ENCODE results near the gene SP9.

SP9 gene

DNA sequence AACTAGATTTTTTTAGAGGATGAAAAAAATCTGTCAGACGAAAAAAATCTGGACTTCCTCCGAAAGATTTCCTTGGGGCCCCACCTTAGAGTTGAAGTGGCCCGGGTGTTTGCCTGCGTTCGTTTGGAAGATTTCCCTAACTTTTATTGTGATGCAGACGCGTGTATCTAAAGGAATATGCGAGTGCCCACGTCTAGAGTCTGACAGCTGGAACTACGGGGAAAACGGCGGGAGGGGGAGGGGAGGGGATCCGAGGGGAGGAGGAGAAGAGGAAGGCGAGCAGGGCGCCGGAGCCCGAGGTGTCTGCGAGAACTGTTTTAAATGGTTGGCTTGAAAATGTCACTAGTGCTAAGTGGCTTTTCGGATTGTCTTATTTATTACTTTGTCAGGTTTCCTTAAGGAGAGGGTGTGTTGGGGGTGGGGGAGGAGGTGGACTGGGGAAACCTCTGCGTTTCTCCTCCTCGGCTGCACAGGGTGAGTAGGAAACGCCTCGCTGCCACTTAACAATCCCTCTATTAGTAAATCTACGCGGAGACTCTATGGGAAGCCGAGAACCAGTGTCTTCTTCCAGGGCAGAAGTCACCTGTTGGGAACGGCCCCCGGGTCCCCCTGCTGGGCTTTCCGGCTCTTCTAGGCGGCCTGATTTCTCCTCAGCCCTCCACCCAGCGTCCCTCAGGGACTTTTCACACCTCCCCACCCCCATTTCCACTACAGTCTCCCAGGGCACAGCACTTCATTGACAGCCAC lies 2.4 kb upstream of the SP9 start:
- in situ Hi-C loops (cut with MboI; ENCODE audit: low pct_unique_long_range_greater_than_20kb, low sequenced_read_pairs): no loop called here

DNA sequence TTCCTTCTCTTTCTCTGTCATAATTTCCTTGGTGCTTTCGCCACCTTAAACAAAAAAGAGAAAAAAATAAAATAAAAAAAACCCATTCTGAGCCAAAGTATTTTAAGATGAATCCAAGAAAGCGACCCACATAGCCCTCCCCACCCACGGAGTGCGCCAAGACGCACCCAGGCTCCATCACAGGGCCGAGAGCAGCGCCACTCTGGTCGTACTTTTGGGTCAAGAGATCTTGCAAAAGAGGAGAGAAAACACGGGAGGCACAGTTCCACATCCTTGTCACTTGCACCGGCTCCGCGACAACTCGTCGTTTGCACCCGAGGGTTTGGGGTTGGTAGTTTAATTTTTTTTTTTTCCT lies 1.8 kb upstream of the SP9 start:
- in situ Hi-C loops (cut with MboI; ENCODE audit: low pct_unique_long_range_greater_than_20kb, low sequenced_read_pairs): no loop called here
- DNase-seq: no peak

More for the DNA sequence above, 2.4 kb upstream of the SP9 start:
- no peak for DNase-seq

DNA sequence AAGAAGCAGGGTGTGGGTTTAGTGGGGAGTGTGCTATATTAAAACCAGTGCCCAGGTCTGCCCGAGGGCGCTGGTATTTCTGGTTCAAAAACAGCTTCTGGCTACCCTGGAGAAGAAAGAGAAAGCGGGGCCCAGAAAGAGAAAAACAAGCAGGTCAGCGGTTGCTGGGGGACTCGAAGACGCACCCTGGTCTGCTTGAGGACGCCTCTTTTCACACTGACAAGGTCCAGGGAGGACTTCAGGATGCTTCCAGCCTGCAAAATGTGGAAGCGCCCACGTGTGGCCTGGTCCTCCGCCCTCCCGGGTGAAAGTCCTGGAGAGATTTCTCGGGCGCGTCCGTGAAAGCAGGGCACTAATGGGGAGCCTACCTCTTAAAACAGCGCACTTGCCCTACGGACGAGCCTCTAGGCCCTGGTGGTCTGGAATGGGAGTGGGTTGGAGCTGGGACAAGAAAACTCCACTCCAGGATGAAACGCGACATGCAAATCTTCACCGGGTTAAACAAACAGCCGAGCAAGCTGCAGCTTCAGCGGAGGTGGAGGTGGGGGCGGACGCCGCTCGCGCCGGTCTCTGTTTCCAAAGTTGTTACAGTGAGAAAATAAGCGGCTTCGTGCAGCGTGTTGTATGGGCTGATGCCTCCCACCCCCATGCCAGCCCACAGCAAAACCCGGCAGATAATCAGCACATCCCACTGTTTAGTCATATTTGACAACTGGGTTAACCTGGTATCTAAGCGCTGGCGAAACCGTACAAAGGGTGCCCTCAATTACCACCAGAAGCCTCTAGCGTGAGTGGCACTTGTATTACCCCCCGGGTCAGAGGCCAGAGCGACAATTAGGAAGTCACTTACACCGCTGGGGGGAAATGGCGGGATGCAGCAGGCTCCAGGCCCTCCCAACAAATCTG lies 1.1 kb upstream of the SP9 start:
- in situ Hi-C loops (cut with MboI; ENCODE audit: low pct_unique_long_range_greater_than_20kb, low sequenced_read_pairs): no loop called here
- DNase-seq: no peak

DNA sequence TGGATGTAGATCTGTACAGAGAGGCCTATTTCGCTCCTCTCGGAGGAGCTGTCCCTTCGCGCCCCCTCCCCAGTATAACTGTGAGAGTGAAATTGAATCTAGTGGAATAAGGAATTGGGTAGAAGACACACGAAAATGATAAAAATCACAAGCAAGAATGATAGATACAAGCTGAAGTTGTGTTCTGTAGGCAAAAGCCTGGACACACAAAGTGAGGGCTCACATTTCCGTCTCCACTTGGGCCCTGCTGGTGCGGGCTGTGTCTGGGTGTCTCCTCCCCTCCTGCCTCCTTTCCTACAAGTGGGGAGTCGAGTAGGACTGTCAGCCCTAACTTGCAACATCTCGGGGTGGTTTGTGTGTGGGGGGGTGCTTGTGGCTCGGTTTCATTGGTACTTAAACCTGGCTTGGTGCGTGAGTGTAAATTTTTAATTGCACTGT lies 457 bp upstream of the SP9 start:
- in situ Hi-C loops (cut with MboI; ENCODE audit: low pct_unique_long_range_greater_than_20kb, low sequenced_read_pairs): no loop called here

DNA sequence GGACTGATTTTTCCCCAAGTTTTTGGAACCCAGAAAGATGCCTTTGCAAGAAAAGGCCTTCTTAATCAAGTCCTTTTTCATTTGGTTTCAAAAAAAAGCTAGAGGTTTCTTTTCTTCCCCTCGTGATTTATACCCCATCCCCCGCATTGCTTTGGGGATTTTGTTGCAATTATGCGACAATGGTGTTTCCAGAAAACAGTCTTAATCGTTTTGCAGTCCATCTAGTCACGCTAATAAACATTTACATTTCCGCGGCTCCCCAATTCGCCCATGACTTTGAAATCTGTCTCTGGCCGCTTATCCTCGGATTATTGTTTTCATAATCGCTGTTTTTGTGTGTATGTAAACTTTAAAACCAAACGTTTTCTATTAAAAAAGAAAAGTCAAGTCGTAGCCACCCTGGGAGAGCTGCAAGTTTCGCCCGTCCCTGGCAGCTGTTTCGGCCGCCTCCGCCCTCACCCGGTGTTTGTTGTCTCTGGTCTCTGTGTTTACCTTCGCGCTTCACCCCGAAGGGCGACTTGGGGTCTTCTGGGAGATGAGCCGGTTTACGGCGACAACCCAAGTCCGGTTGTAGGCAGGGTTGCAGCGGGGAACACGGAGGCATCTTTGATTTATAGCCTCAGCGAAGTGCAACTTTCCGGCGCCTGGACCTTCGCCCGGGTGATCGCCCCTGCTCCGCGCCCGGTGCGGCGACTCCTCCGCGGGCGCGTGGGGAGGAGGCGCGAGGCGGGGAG lies 667 bp downstream of the SP9 start:
- DNase-seq: no peak
- in situ Hi-C loops (cut with MboI; ENCODE audit: low pct_unique_long_range_greater_than_20kb, low sequenced_read_pairs): no loop called here

More for the DNA sequence above, 457 bp upstream of the SP9 start:
- no peak for DNase-seq

DNA sequence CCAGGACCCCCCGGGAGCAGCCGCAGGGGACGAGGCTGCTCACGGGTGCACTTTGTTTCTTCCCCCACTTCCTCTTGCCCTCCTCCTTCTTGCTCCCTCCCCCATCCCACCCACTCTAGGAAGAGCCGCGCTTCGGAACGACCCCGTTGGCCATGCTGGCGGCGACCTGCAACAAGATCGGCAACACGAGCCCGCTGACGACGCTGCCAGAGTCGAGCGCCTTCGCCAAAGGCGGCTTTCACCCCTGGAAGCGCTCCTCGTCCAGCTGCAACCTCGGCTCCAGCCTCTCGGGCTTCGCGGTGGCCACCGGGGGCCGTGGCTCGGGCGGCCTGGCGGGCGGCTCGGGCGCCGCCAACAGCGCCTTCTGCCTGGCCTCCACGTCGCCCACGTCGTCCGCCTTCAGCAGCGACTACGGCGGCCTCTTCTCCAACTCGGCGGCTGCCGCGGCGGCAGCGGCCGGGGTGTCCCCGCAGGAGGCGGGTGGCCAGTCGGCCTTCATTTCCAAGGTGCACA lies 1.3 kb downstream of the SP9 start:
- no peak for DNase-seq
- in situ Hi-C loops (cut with MboI; ENCODE audit: low pct_unique_long_range_greater_than_20kb, low sequenced_read_pairs): no loop called here

DNA sequence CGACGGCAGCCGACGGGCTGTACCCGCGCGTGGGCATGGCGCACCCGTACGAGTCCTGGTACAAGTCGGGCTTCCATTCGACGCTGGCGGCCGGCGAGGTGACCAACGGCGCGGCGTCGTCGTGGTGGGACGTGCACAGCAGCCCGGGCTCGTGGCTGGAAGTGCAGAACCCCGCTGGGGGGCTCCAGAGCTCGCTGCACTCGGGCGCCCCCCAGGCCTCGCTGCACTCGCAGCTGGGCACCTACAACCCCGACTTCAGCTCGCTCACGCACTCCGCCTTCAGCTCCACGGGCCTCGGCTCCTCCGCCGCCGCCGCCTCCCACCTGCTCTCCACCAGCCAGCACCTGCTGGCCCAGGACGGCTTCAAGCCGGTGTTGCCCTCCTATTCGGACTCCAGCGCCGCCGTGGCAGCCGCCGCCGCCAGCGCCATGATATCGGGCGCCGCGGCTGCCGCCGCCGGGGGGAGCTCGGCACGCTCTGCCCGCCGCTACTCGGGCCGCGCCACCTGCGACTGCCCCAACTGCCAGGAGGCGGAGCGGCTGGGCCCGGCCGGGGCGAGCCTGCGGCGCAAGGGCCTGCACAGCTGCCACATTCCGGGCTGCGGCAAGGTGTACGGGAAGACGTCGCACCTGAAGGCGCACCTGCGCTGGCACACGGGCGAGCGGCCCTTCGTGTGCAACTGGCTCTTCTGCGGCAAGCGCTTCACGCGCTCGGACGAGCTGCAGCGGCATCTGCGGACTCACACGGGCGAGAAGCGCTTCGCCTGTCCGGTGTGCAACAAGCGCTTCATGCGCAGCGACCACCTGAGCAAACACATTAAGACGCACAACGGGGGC lies 2.0 kb downstream of the SP9 start:
- peak; percentile 89 for DNase-seq
- in situ Hi-C loops (cut with MboI; ENCODE audit: low pct_unique_long_range_greater_than_20kb, low sequenced_read_pairs): no loop called here

DNA sequence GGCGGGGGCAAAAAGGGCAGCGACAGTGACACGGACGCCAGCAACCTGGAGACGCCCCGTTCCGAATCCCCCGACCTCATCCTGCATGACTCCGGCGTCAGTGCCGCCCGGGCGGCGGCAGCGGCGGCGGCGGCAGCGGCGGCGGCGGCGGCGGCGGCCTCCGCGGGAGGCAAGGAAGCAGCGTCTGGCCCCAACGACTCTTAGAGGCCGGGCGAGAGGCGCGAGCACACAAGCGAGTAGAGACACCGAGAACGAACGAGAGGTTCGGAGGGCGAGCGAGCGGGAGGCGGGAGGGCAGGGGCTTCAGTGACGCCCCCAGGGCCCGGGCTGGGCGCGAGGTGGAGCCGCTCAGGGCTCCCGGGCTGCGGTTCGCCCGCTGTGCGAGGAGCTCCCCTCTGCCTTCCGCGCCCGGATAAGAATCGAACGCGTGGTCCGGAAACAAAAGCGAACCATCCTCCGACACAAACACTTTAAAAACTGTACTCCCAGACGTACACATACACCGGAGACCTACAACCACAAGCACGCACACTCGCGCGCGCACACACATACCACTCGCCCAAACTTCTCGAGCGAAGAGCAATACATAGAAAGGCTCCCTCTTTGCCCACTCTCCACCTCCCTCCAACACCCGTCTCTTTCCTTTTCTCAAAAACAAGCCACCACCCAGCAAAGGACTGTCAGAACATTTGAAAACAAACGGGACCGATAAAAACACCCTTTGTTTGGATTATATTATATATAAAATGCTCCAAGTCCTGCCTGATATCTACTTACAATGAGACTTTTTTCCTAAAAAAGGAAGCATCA lies 2.8 kb downstream of the SP9 start:
- DNase-seq: peak; percentile 85
- in situ Hi-C loops (cut with MboI; ENCODE audit: low pct_unique_long_range_greater_than_20kb, low sequenced_read_pairs): no loop called here

DNA sequence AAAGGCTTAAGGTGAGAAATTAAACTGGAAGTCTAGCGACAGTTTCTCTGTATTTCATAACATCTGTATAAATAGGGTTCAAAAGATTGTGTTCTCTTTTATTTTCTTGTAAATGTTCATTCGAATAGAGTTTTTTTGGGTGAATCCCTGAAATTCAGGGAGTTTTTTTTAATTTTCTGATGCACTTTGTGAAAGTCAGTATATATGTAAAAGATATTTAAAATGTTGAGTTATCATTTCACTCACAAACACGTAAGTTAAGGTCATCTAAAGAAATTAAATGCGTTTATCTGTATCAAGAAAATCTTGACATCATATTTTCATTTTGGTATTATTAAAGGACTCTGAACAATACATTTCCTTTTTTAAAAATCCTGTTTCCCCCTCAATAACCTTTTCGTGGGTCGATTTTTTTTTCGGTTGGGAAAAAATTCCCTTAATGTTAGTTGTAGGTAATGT lies 3.4 kb downstream of the SP9 start:
- peak; percentile 38 for DNase-seq
- in situ Hi-C loops (cut with MboI; ENCODE audit: low pct_unique_long_range_greater_than_20kb, low sequenced_read_pairs): no loop called here

DNA sequence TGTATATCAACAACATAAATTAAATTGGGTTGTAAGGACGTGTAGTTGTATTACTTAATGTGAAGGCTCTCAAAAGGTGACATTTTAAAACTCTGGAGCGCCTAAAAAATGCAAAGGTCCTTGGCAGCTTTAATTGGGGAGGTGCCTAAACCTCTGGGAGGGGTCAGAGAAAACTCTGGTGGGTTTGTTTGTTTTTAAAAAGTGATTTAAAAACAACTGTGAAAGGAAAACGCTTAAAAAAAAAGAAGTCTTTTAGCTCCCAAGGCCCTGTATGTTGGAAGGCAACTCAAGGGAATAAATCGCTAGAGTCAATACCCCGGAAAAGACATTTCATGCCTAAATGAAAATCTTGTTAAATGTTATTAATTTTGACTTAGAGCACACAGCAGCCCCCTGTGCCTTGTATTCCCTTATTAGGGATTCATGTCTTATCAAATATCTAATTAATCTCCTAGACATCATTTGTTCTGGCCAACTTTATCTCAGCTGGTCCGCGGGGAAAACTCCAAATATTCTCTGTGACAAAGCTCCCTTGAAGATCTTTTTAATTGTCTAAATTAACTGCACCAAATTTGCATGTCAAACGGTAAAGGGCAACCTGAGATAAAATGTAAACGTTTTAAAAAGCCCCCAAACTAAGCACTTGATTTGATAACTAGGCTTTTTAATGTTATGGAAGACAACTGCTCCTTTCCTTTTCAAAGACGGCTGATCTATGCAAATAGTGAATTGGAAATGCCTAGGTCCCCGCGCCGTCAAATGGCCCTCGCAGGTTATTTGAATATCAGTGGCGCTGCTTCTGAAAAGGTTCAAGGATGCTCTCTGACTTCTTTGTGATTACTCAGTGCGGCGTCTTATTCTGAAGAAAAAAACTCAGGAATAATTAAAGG lies 4.2 kb downstream of the SP9 start:
- peak; percentile 28 for DNase-seq
- in situ Hi-C loops (cut with MboI; ENCODE audit: low pct_unique_long_range_greater_than_20kb, low sequenced_read_pairs): no loop called here

DNA sequence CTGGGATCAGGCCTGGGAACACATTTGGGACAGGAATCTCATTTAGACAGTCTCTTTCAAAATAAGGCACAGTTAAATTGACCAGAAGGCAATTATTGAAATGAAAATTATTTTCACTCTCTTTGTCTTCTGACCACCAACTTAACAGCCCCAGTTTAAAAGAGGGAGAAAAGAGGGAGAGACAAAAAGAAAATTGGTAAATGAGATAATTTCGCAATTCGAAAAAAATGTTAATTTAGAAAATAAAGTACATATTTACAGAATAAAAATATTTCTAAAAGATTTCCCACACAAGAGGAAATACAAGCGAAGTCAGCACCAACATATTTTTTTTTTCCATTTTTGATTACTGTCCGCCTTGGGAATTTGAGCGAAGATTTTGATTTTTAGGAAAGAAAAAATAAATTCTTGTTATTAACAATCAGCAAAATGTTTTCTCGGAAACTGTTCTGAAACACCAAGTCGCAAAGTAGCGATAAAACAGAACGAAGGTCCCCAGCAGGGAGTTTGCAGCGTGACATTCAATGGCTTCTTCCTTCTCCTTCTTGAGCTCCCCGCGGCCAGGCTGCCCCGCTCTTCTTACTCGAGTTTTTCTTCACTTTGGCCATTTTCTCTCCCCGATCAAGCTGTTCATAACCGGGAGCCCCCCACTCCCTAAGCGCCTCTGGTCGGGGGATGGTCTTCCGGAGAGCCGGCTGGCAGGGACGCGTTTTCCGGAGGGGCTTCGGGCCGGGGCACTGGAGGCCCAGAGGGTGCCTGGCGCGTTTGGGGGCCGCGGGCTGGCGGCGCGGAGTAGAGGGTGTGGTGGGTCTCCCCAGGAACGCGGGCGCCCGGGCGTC lies 5.0 kb downstream of the SP9 start:
- DNase-seq: no peak
- in situ Hi-C loops (cut with MboI; ENCODE audit: low pct_unique_long_range_greater_than_20kb, low sequenced_read_pairs): no loop called here

DNA sequence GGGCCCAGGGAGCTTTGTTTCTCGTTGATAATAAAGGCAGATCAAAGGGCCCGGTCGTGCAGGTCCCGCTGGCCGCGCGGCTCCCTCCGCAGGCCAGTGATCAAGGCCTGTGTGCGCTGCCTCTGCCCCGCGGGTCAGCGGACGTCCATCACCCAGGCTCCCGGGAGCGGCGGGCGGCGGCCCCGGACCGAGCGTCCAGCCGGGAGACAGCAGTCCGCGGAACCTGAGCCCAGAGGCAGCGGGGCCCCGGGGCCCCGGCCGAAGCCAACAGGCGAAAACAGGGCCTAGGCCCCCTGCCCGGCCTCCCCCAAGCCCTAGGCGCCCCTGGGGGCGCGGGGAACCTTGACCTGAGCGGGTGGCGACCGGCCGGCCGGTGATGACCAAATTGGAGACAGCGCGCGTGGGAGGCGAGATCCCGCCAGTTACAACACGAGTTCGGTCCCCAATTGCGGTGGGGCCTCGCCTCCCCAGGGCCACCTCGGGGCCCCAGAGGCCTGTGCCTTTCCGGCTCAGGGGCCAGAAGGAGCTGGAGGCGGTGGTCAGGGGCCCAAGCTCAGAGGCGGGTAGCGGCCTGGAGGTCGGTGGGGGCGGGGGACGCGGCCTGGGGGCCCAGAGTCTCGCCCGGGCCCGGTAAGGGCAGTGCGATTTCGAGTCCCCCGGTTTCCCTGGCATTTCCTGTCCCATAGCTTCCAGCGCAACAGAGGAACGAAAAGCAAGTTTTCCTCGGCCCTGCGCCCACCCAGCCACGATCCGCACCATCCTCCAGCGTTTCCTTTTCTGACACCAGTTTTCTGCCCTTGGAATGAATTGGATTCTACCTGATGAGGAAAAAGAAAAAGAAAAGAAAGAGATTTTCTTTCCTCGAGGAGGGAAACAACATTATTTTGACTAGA lies 5.9 kb downstream of the SP9 start:
- in situ Hi-C loops (cut with MboI; ENCODE audit: low pct_unique_long_range_greater_than_20kb, low sequenced_read_pairs): no loop called here
- no peak for DNase-seq

DNA sequence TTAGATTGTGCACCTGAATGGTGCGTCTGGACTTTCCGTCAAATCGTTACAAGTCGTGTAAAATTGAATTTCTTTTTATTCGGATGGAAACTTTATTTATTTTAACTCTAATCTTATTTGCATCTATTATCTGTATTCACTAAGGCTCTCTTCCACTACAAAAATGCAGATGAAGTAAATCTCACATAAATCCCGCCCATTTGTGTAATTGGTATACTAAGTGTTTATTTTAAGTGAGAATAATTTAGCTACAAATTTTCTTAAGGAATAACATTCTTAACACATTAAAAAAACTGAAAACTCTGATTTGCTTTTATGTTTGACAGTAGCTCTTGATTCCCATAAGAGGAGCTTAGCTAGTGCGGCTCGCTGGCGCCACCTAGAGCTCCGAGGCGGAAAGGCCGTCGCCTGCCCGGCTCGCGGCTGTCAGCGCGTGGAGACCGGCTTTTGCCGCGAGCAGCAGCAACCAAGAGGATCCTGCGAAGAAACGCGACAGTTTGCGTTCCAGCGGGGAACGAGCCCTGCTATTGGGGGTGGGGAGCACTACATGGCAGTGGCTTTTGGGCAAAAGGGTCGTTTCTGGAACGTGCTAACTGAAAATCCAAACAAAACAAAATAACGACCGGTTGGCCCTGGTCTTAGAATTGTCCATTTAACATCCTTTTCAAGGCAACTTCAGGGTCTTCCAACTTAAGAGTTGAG lies 6.7 kb downstream of the SP9 start:
- DNase-seq: peak; percentile 90
- in situ Hi-C loops (cut with MboI; ENCODE audit: low pct_unique_long_range_greater_than_20kb, low sequenced_read_pairs): no loop called here

DNA sequence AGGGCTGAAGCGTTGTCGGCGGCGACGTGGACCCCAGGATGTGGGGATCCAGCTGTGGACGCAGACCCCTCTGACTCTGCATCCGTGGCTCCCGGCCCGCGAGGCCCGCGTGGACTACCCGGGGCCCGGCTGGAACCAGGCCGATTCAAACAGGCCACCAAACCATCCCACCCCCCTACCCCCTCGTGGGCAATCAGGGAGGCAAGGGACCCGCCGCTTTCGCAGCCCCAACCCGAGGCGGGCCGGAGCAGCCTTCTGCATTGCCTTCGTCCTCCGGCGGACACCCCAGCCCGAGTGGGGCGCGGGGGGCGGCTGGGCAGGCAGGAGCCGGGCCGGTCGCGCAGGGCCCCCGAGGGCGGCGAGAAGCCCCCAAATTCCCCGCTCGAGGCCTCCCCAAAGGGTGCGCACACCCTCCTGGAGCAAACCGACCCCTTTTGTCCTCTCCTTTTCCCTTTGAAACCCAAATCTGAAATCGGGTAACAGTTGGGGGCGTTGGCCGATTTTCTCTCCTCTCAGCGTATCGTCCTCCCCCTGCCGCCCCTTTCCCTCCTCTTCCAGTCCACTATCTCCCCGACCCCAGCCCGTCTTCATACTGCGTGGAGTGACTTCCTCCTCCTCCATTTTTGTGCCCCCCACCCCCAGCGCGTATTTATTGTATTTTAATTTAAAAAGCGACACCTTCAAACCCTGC lies 7.4 kb downstream of the SP9 start:
- in situ Hi-C loops (cut with MboI; ENCODE audit: low pct_unique_long_range_greater_than_20kb, low sequenced_read_pairs): no loop called here
- no peak for DNase-seq

Data from KBM-7 (cell line).